ENCODE results near the gene OSBPL7. TPM values are rescaled to one million over a fixed set of nuclear protein-coding genes. Genes with fewer than 3 reads are reported as not detected.

The OSBPL7 gene
- total RNA-seq, 1 donor from 2014 or later, result 9.0 TPM

DNA sequence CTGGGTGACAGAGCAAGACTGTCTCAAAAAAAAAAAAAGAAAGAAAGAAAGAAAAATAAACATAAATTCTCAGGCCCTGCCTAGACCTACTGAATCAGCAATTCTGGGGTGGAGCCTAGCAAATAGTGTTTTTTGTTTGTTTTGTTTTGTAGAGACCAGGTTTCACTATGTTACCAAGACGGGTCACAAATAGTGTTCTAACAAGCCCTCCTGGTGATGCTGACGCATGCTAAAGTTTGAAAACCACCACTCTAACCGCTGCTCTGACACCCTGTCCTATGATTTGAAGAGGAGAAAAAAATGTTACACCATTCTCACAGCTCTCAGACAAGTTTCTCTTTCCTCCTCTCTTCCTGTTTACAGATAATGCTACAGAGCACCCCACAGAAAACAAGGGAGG is 8.3 kb upstream of the OSBPL7 start:
- no peak for DNase-seq (ENCODE audit: low read depth, low spot score)

DNA sequence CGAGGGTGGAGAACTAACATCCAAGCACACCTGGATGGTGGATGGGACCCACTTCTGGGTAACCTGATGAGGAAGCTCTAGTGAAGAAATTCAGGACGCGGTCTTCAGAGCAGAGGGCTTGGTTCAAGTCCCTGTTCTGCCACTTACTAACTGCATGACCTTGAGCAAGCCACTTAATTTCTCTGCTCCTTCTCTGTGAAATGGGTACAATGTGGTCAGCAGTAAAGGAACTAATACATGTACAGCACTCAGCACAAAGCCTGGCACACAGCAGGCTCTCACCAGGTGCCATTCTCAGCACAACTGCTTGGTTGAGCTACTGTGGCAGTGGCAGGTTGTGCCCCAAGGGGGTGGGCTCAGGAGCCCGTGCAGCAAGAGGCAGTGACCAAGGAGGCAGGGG is 1.9 kb upstream of the OSBPL7 start:
- DNase-seq (ENCODE audit: low read depth, low spot score), result no peak

GRCh38 chr17:47822785-47823184 is 1.2 kb upstream of the OSBPL7 start:
- no peak for DNase-seq (ENCODE audit: low read depth, low spot score)

- DNase-seq (ENCODE audit: low read depth, low spot score), result no peak
These were observed 567 bp downstream of the OSBPL7 start for GRCh38 chr17:47821031-47821423.

- DNase-seq (ENCODE audit: low read depth, low spot score), result no peak
These were observed 1.4 kb downstream of the OSBPL7 start for GRCh38 chr17:47820033-47820789.

GRCh38 chr17:47819475-47819874 is 2.1 kb downstream of the OSBPL7 start:
- no peak for DNase-seq (ENCODE audit: low read depth, low spot score)

DNA sequence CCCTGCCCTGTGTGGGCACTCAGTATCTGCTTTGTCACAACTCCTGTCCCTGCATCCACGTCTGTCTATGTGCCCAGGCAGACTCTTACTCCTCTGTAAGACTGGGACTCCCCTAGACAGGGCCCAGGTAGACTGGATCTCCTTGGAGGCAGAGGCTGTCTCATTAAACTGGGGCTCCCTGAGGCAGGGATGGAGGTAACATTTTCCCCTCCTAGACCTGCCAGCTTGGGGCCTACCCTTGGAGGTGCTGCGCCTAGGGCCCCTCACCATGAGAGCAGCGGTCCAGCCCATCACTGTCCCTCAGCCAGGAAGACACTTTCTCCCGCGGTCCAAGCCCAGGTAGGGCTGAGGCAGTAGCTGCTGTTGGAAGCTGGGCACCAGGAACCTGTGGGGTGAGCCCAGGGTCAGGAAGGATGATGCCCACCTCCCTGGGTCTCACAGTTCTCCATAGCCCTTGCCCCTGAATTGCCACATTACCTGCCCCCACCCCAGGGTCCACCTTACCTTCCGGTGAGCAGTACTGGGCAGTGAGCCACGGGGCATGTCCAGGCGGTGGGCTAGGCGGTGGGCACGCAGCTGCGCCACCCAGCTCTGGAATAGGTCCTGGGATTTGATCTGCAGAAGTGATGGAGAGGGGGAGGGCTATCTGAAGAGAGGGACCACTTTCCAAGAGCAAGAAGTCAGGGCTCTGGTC is 3.4 kb downstream of the OSBPL7 start:
- no peak for DNase-seq (ENCODE audit: low read depth, low spot score)

- DNase-seq (ENCODE audit: low read depth, low spot score), result no peak
These were observed 4.6 kb downstream of the OSBPL7 start for GRCh38 chr17:47816947-47817346.

DNA sequence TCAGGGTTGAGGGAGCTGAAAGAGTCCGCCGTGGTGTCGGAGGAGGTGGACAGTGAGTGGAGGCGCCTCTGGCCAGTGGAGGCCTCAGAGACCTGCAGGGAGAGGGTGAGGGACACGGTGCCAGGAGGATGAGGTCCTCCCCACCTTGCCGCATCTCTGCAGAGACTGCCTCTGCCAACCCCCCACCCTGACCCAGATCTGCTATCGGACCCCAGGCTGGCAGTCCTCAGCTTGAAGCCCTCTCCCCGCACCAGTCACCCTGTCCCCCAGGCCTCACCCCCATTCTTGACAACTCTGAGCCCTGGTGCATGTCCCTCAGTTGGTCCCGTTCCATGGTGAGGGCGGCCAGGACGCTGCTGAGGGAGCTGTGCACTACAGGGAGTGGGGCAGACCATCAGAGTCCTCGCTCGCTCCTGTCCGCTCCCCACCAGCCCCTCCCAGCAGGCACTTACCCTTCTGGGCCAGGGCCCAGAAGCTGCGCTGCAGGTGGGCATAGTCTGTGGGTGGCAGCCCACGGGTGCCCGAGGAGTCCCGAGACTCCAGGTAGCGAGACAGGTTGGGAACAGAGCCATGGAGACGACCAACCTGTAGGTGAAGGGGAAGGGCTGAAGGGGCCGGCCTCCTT is 5.4 kb downstream of the OSBPL7 start:
- DNase-seq (ENCODE audit: low read depth, low spot score), result no peak

GRCh38 chr17:47815106-47815918 is 6.3 kb downstream of the OSBPL7 start:
- DNase-seq (ENCODE audit: low read depth, low spot score), result no peak

DNA sequence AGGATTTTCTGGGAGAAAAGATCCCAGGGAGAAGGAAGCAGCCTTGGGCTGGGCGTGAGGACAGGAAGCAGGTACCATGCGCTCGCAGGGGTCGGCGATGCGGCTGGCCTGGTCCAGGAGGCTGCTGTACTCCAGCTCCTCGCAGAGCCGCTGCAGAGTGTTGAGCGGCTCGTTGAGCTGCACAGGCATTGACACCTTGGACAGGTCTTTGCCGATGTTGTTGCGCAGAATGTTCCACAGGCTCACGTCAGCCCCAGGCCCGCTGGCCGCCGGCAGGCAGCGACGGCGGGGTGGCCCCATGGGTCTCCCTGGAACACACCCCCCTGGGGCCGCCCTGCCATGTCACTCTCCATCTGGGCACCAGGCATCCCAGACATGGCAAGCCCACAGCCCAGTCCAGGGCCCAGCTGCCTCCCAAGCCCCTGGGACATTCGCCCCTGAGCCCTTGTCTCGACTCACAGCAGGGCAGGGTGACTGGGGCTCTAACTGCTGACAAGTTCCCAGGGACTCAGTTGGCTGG is 8.0 kb downstream of the OSBPL7 start:
- no peak for DNase-seq (ENCODE audit: low read depth, low spot score)

DNA sequence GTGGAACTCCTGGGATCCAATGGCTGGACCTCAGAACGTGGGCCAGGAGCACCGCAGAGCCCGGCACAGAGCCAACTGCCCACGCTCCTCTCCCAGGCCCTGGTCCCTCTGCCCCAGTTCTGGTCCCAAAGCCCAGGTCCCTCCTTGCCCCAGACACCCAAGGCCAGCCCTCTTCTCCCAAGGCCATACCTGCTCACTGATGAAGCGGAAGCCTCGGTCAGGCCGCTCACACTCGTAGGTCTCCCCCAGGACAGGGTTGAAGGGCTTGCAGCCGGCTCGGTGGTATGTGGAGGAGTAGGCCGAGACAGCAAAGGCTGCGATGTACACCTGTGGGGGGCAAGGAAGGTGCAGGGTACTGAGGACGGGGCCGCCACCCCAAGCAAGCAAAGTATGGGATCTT is 8.5 kb downstream of the OSBPL7 start:
- no peak for DNase-seq (ENCODE audit: low read depth, low spot score)

DNA sequence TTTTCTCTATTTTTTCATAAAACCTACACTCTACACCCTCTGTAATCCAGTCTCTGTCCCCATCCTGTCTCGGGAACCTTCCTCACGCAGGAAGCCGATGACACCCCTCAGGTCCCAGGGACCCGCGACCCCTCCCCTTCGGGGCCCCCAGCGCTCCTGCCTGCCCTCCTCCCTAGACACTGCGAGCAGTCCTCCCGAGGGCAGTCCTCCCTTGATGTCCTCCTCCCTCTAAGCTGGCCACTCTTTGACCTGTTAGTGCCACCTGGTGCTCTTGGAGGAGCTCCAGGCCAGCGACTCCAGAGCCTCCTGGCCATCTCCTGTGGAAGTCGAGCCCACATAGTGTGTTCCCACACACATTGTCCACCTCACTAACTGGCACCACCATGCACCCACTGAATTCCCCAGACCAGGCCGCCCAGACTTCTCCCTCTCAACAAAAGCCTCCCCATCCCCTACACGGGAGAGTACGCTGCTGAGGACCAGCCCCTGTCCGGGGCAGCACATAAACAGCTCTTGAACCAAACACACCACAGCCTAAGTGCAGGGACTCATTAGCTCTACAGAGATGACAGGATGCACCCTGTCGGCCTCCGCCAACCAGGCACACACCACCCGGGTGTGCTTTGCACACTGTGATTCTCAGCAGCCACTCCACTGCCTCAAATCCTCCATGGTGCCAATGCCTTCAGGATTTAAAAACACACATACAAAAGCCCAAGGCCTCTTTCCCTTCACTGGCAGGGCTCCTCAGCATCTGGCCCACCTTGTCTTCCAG is 9.3 kb downstream of the OSBPL7 start:
- no peak for DNase-seq (ENCODE audit: low read depth, low spot score)

DNA sequence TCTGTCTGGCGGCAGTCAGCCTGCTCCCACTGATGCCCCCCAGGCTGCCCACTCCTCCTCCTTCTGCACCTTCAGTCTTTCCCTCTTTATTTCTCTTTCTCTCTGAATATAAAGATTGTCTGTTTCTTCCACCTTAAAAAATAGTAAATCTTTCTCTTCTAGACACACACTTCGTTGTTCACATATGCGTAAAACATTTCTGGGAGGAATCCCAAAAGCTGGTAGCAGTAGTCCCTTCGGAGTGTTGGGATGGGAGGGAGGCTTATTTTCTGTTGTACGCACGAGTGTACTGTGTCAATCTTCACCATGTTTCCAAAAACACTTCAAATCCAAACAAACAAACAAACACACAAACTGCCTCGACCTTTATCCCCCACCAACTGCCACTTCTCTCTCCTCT is 9.9 kb downstream of the OSBPL7 start:
- DNase-seq (ENCODE audit: low read depth, low spot score), result no peak

- no peak for DNase-seq (ENCODE audit: low read depth, low spot score)
These were observed 10.5 kb downstream of the OSBPL7 start for GRCh38 chr17:47810901-47811635.

DNA sequence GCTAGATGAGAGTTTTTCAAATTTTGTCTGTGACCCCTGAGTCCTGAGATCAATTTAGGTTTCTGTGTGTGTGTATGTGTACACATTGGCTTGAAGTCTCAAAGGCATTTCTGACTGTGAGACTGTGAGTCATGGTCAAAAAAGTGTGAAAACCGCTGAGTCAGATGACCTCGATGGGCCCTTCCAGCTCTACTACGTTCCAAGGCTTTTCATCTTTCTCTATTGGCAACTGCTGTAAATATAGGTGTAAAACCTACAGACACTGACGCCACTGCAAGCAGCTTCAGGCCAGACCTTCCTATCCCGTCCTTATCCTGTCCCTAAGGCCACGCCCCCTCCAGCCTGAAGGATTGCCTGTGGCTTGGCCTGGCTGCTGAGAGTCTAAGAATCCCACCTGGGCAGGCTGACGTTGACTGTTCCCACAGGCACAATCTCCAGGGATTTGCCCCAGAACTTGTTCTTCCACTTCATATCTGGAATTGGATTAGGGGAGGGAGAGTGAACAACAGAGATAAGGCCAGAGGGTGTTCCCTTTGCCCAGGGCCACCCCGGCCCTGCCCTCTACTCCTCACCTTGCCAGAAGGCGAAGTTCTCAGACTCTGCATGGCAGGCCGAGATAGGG is 11.3 kb downstream of the OSBPL7 start:
- DNase-seq (ENCODE audit: low read depth, low spot score), result peak; percentile 44

GRCh38 chr17:47808830-47809480 is 12.6 kb downstream of the OSBPL7 start:
- no peak for DNase-seq (ENCODE audit: low read depth, low spot score)

DNA sequence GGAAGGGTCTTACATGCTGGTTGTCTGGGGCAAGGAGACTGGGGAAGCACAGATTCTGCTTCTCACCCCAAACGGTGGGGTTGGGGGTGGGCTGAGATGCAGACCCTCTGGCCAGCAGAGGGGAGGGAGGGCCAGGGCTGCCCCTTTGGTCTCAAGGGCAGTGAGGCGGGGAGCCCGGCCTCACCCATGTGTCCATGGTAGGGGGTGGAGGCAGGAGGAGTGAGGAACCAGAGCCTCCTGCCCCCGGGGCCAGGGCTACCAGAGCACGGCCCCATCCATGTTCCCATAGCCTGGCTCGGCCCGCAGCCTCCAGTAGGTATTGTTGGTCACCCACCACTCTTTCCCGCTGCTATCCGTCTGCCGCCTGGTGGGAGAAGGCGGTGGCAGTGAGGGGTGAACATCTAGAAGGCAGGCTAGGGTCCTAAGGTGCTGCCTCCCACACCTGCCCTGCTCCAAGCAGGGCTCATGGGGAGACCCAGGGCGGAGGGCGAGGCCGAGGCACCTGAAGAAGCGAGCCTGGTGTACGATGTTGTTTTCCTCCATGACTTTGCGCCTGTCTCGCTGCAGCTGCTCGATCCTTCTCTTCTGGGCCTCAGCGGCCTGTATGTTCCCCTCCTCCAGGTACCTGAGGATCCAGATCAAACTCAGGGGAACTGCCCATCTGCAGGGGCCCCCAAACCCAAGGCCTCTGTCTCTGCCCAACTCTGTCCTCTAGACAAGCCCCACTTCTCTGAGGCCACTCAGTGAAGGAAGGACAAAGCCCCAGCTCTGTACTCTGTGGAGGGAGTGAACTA is 13.4 kb downstream of the OSBPL7 start:
- no peak for DNase-seq (ENCODE audit: low read depth, low spot score)

All from pulmonary artery endothelial cell (primary cell).